Central memory CD4-positive, alpha-beta T cell (primary cell): ENCODE measurements around the gene SLC22A23.

Source experiments
- DNase-seq: peaks from one replicate; pipeline ENCODE4 v3.0.0; 2022

SLC22A23 gene

GRCh38 chr6:3442431-3443220 lies 14.2 kb downstream of the SLC22A23 start:
- no peak for DNase-seq

GRCh38 chr6:3440911-3441310 lies 15.9 kb downstream of the SLC22A23 start:
- no peak for DNase-seq

GRCh38 chr6:3439961-3440360 lies 16.9 kb downstream of the SLC22A23 start:
- DNase-seq, result no peak

- DNase-seq, result no peak
Measured at GRCh38 chr6:3438190-3439167, 18.4 kb downstream of the SLC22A23 start.

- no peak for DNase-seq
Measured at GRCh38 chr6:3433005-3433404, 23.8 kb downstream of the SLC22A23 start.

GRCh38 chr6:3432416-3432815 lies 24.4 kb downstream of the SLC22A23 start:
- no peak for DNase-seq

- DNase-seq, result no peak
Measured at GRCh38 chr6:3431994-3432393, 24.9 kb downstream of the SLC22A23 start.

- no peak for DNase-seq
Measured at GRCh38 chr6:3429211-3429610, 27.6 kb downstream of the SLC22A23 start.

GRCh38 chr6:3428700-3429099 lies 28.1 kb downstream of the SLC22A23 start:
- no peak for DNase-seq

- DNase-seq, result no peak
Measured at GRCh38 chr6:3428247-3428646, 28.6 kb downstream of the SLC22A23 start.

GRCh38 chr6:3427687-3428085 lies 29.2 kb downstream of the SLC22A23 start:
- DNase-seq, result no peak

- DNase-seq, result no peak
Measured at GRCh38 chr6:3426927-3427686, 29.7 kb downstream of the SLC22A23 start.

- no peak for DNase-seq
Measured at GRCh38 chr6:3426091-3426926, 30.5 kb downstream of the SLC22A23 start.

- no peak for DNase-seq
Measured at GRCh38 chr6:3425574-3425973, 31.3 kb downstream of the SLC22A23 start.

- DNase-seq, result no peak
Measured at GRCh38 chr6:3424185-3424927, 32.5 kb downstream of the SLC22A23 start.

- no peak for DNase-seq
Measured at GRCh38 chr6:3423439-3424184, 33.2 kb downstream of the SLC22A23 start.

- no peak for DNase-seq
Measured at GRCh38 chr6:3422435-3423070, 34.3 kb downstream of the SLC22A23 start.

- DNase-seq, result no peak
Measured at GRCh38 chr6:3421791-3422434, 34.9 kb downstream of the SLC22A23 start.

GRCh38 chr6:3421143-3421542 lies 35.7 kb downstream of the SLC22A23 start:
- DNase-seq, result no peak
